Endothelial cell of umbilical vein (primary cell): Measurements from ENCODE around the gene INS.

Experiments used
- CTCF ChIP-seq, 2 donors: IDR thresholded peaks; 1 replicate in 1 of 2; 2 replicates in 1 of 2; pipeline ENCODE4 v1.5.1; 2011; ENCODE audit warnings: low read length in 2 of 2, mild to moderate bottlenecking in 2 of 2, moderate library complexity in 2 of 2, control low read depth in 1 of 2, inconsistent platforms in 1 of 2, low read depth in 1 of 2; ENCODE audit not compliant: insufficient read depth in 1 of 2; ENCODE audit errors: extremely low read depth in 1 of 2
- MAX ChIP-seq: IDR thresholded peaks from 2 replicates; pipeline ENCODE4 v1.6.1; 2011; ENCODE audit not compliant: insufficient read depth, insufficient read length
- MYC ChIP-seq: IDR thresholded peaks from one replicate; pipeline ENCODE4 v1.6.1; 2011; ENCODE audit warnings: mild to moderate bottlenecking, low read depth, low read length
- POLR2A ChIP-seq: IDR thresholded peaks from 2 replicates; pipeline ENCODE4 v1.6.1; 2012; ENCODE audit warnings: low read depth, mild to moderate bottlenecking, control low read depth, low read length

GRCh38 chr11:2147391-2147790, 13.6 kb downstream of the INS start:
- no peak for TF ChIP-seq MYC
- TF ChIP-seq POLR2A = no peak
- TF ChIP-seq MAX = no peak
- TF ChIP-seq CTCF (IDR thresholded peaks at IDR 0.05; ENCODE audit: extremely low read depth in 1 of 2, insufficient read depth in 1 of 2, low read depth in 1 of 2, low read length in 2 of 2) = no peak
